ENCODE measurements around the gene C20orf96. TPM values are rescaled to one million over a fixed set of nuclear protein-coding genes. Genes with fewer than 3 reads are reported as not detected.

The C20orf96 gene
- total and polyA plus RNA-seq, 2 experiments from 2014 or later: 9.3 to 41.9 TPM

- Histone ChIP-seq H3K4me3 (no peak overlapping the region), H3K36me3 (no peaks in the 10 kb centered on the region), H3K27me3 (no peaks in the 10 kb centered on the region), H3K4me1 (ENCODE audit: low read depth) (peaks cover 11% of the 10 kb centered on the region), H3K27ac (no peak overlapping the region), H3K9me3 (ENCODE audit: low read depth) (no peaks in the 10 kb centered on the region)
- no peak for TF ChIP-seq CTCF (IDR thresholded peaks at IDR 0.05; ENCODE audit: low read depth, low read length)
- DNase-seq (ENCODE audit: low read depth in 1 of 2, low spot score in 1 of 2): no peak
These were observed 23.4 kb upstream of the C20orf96 start for GRCh38 chr20:313948-314347.

GRCh38 chr20:313402-313801 is 22.9 kb upstream of the C20orf96 start:
- Histone ChIP-seq H3K4me1 (ENCODE audit: low read depth) (peaks cover 14% of the 10 kb centered on the region), H3K4me3 (no peak overlapping the region), H3K27me3 (no peaks in the 10 kb centered on the region), H3K36me3 (no peaks in the 10 kb centered on the region), H3K9me3 (ENCODE audit: low read depth) (no peaks in the 10 kb centered on the region), H3K27ac (no peak overlapping the region)
- DNase-seq (ENCODE audit: low read depth in 1 of 2, low spot score in 1 of 2): no peak
- TF ChIP-seq CTCF (IDR thresholded peaks at IDR 0.05; ENCODE audit: low read depth, low read length): no peak

GRCh38 chr20:312866-313265 is 22.3 kb upstream of the C20orf96 start:
- Histone ChIP-seq H3K4me3 (no peak overlapping the region), H3K36me3 (no peaks in the 10 kb centered on the region), H3K27ac (no peak overlapping the region), H3K4me1 (ENCODE audit: low read depth) (peaks cover 14% of the 10 kb centered on the region), H3K27me3 (no peaks in the 10 kb centered on the region), H3K9me3 (ENCODE audit: low read depth) (no peaks in the 10 kb centered on the region)
- TF ChIP-seq CTCF (IDR thresholded peaks at IDR 0.05; ENCODE audit: low read depth, low read length): no peak
- DNase-seq (ENCODE audit: low read depth in 1 of 2, low spot score in 1 of 2): no peak

GRCh38 chr20:312067-312466 is 21.5 kb upstream of the C20orf96 start:
- Histone ChIP-seq H3K27me3 (no peaks in the 10 kb centered on the region), H3K9me3 (ENCODE audit: low read depth) (no peaks in the 10 kb centered on the region), H3K4me3 (no peak overlapping the region), H3K4me1 (ENCODE audit: low read depth) (peaks cover 14% of the 10 kb centered on the region), H3K27ac (no peak overlapping the region), H3K36me3 (no peaks in the 10 kb centered on the region)
- no peak for TF ChIP-seq CTCF (IDR thresholded peaks at IDR 0.05; ENCODE audit: low read depth, low read length)
- no peak for DNase-seq (ENCODE audit: low read depth in 1 of 2, low spot score in 1 of 2)

- H3K27ac ChIP-seq: no peak overlapping the region
- H3K9me3 ChIP-seq (ENCODE audit: low read depth): no peaks in the 10 kb centered on the region
- peaks cover 14% of the 10 kb centered on the region for H3K4me1 ChIP-seq (ENCODE audit: low read depth)
- TF ChIP-seq CTCF (IDR thresholded peaks at IDR 0.05; ENCODE audit: low read depth, low read length): no peak
- H3K27me3 ChIP-seq: no peaks in the 10 kb centered on the region
- no peaks in the 10 kb centered on the region for H3K36me3 ChIP-seq
- DNase-seq (ENCODE audit: low read depth in 1 of 2, low spot score in 1 of 2): no peak
- H3K4me3 ChIP-seq: no peak overlapping the region
These were observed 21.1 kb upstream of the C20orf96 start for GRCh38 chr20:311609-312008.

- H3K9me3 ChIP-seq (ENCODE audit: low read depth): no peaks in the 10 kb centered on the region
- peak overlapping the region; percentile 77 for H3K27ac ChIP-seq
- peaks cover 14% of the 10 kb centered on the region for H3K4me1 ChIP-seq (ENCODE audit: low read depth)
- peak overlapping the region; percentile 14 for H3K4me3 ChIP-seq
- no peaks in the 10 kb centered on the region for H3K36me3 ChIP-seq
- DNase-seq (ENCODE audit: low read depth in 1 of 2, low spot score in 1 of 2): no peak
- H3K27me3 ChIP-seq: no peaks in the 10 kb centered on the region
- TF ChIP-seq CTCF (IDR thresholded peaks at IDR 0.05; ENCODE audit: low read depth, low read length): no peak
These were observed 20.1 kb upstream of the C20orf96 start for GRCh38 chr20:310645-311044.
